Cardiac septum (tissue), 1 donor: ENCODE measurements around the gene ASTN1. TPM values are rescaled to one million over a fixed set of nuclear protein-coding genes. Genes with fewer than 3 reads are reported as not detected.

Source experiments
- DNase-seq: peaks from one replicate; pipeline ENCODE4 v3.0.0-alpha.2; 2020; ENCODE audit warnings: low spot score
- intact Hi-C: fragments of 100-400 bp; cut with DNase I; formaldehyde crosslinking; loops from one replicate; pipeline ENCODE4 v1.14.0; 2022
- total RNA-seq: library from RNA; stranded (reverse); fragmentation: NEBNext Ultra II Directional; extraction: Animal tissue kit (Norgen Biotek cat#: 25700); gene quantifications from one replicate; pipeline ENCODE4 v1.2.1, GENCODE V29; 2021
- donor health status: DM: no; HTN: no; CAD: no.

Gene ASTN1
- total RNA-seq, 1 donor from 2014 or later: 0.59 TPM

GRCh38 chr1:176897350-176898236 is 266.9 kb downstream of the ASTN1 start:
- intact Hi-C loops: loop anchor here (1.0 to 10.0 kb wide), 5 partner anchors 50 to 1049 kb away; no protein-coding TSS in a partner anchor
- DNase-seq: no peak

- intact Hi-C loops: loop anchor here (2.0 to 10.0 kb wide), 4 partner anchors 51 to 1051 kb away; no protein-coding TSS in a partner anchor
- no peak for DNase-seq
These were observed 268.3 kb downstream of the ASTN1 start for GRCh38 chr1:176896216-176896615.

- intact Hi-C loops: loop anchor here (10.0 kb wide), 1 partner anchor 460 kb away; no protein-coding TSS in a partner anchor
- no peak for DNase-seq
These were observed 270.1 kb downstream of the ASTN1 start for GRCh38 chr1:176894450-176894849.

- no peak for DNase-seq
- intact Hi-C loops: loop anchor here (10.0 kb wide), 1 partner anchor 461 kb away; no protein-coding TSS in a partner anchor
These were observed 270.7 kb downstream of the ASTN1 start for GRCh38 chr1:176893625-176894352.

- intact Hi-C loops: no loop called here
- DNase-seq: no peak
These were observed 276.0 kb downstream of the ASTN1 start for GRCh38 chr1:176888471-176889032.

- intact Hi-C loops: no loop called here
These were observed 278.8 kb downstream of the ASTN1 start for GRCh38 chr1:176885751-176886150.

GRCh38 chr1:176885341-176885740 is 279.2 kb downstream of the ASTN1 start:
- intact Hi-C loops: no loop called here
- no peak for DNase-seq

More at GRCh38 chr1:176885751-176886150, 278.8 kb downstream of the ASTN1 start:
- DNase-seq: no peak

GRCh38 chr1:176884911-176885310 is 279.6 kb downstream of the ASTN1 start:
- no peak for DNase-seq
- intact Hi-C loops: no loop called here

GRCh38 chr1:176884286-176884685 is 280.2 kb downstream of the ASTN1 start:
- no peak for DNase-seq
- intact Hi-C loops: no loop called here

GRCh38 chr1:176880955-176881595 is 283.4 kb downstream of the ASTN1 start:
- DNase-seq: no peak
- intact Hi-C loops: loop anchor here (2.0 kb wide), 3 partner anchors 190 to 506 kb away; no protein-coding TSS in a partner anchor

GRCh38 chr1:176879784-176880620 is 284.5 kb downstream of the ASTN1 start:
- intact Hi-C loops: loop anchor here (2.0 kb wide), 3 partner anchors 189 to 505 kb away; no protein-coding TSS in a partner anchor
- no peak for DNase-seq

GRCh38 chr1:176878750-176879536 is 285.6 kb downstream of the ASTN1 start:
- intact Hi-C loops: no loop called here
- DNase-seq: no peak

- DNase-seq: no peak
- intact Hi-C loops: no loop called here
These were observed 287.0 kb downstream of the ASTN1 start for GRCh38 chr1:176877557-176877956.

- DNase-seq: no peak
- intact Hi-C loops: no loop called here
These were observed 287.5 kb downstream of the ASTN1 start for GRCh38 chr1:176876966-176877515.

- no peak for DNase-seq
- intact Hi-C loops: no loop called here
These were observed 294.9 kb downstream of the ASTN1 start for GRCh38 chr1:176869577-176869976.

- no peak for DNase-seq
- intact Hi-C loops: no loop called here
These were observed 298.3 kb downstream of the ASTN1 start for GRCh38 chr1:176866011-176866714.

GRCh38 chr1:176864211-176864610 is 300.3 kb downstream of the ASTN1 start:
- intact Hi-C loops: no loop called here

More at GRCh38 chr1:176864211-176864610, 300.3 kb downstream of the ASTN1 start:
- DNase-seq: no peak
